ENCODE data around the gene FHL1. TPM values are rescaled to one million over a fixed set of nuclear protein-coding genes. Genes with fewer than 3 reads are reported as not detected.
A peak's percentile ranks its signal among the peaks of the same experiment; 100 is the strongest.

FHL1 gene
- total and polyA plus RNA-seq, 7 donors = 27.0 to 1,465 (median 701) TPM

DNA sequence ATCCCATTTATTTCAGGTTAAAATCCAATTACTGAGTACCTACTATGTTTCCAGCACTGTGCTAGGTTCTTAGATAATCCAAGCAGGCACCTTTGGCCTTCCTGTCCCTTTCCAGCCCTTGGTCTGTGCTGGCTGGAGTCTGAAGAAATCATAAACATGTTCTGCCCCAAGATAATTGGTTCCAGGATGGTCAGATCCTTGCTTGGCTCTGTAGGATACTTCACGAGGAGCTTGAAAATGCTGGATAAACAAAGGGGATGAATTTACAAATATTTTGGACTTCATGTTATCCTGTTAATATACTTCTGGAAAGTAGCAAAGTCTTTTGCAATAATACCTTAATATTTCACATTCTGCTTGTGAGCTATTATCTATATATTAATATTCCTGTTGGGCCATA, 35.0 kb upstream of the FHL1 start:
- Histone ChIP-seq H3K36me3 (no peaks in the 10 kb centered on the region), H3K9me3 (no peaks in the 10 kb centered on the region), H3K27me3 (no peaks in the 10 kb centered on the region), H3K4me1 (peaks cover 0 to 20% (median 7%) of the 10 kb centered on the region in 4 donors), H3K4me3 (no peak overlapping the region), H3K27ac (peak overlapping the region in 2 of 4 donors; percentile 10 to 55)
- no peak for DNase-seq
- WGBS, 2 donors = 0% methylated on average over 1 of the region's 1 CpG
- TF ChIP-seq EP300 (IDR thresholded peaks at IDR 0.05) = no peak
- no peak for TF ChIP-seq POLR2AphosphoS5 (IDR thresholded peaks at IDR 0.05)
- no peak for TF ChIP-seq POLR2A (IDR thresholded peaks at IDR 0.05)
- TF ChIP-seq, protein P1, sequence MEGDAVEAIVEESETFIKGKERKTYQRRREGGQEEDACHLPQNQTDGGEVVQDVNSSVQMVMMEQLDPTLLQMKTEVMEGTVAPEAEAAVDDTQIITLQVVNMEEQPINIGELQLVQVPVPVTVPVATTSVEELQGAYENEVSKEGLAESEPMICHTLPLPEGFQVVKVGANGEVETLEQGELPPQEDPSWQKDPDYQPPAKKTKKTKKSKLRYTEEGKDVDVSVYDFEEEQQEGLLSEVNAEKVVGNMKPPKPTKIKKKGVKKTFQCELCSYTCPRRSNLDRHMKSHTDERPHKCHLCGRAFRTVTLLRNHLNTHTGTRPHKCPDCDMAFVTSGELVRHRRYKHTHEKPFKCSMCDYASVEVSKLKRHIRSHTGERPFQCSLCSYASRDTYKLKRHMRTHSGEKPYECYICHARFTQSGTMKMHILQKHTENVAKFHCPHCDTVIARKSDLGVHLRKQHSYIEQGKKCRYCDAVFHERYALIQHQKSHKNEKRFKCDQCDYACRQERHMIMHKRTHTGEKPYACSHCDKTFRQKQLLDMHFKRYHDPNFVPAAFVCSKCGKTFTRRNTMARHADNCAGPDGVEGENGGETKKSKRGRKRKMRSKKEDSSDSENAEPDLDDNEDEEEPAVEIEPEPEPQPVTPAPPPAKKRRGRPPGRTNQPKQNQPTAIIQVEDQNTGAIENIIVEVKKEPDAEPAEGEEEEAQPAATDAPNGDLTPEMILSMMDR (IDR thresholded peaks at IDR 0.05) = no peak
- intact Hi-C loops (cut with DNase I) = no loop called here

DNA sequence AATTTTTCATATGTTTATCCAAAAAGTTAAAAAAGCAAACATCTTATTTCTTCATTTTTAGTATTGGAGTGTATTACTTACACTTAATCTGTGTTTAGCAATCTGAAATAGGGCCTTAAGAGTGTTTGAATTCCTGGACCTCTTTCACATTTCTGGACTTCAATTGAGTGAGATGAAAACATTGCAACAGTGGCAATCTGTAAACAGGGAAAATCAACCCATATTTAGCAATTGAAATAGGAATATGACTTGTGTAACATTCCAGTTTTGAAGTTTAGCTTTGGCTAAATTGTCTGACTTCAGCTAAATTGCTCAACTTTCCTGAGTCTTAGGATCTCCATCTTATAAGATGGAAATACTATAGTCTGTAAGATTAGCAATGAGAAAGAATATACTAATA, 34.6 kb upstream of the FHL1 start:
- H3K27ac ChIP-seq = peak overlapping the region in 1 of 4 donors; percentile 55
- TF ChIP-seq, protein P1 (IDR thresholded peaks at IDR 0.05) = no peak
- TF ChIP-seq EP300 (IDR thresholded peaks at IDR 0.05) (no peak), POLR2AphosphoS5 (IDR thresholded peaks at IDR 0.05) (no peak), POLR2A (IDR thresholded peaks at IDR 0.05) (no peak)
- intact Hi-C loops (cut with DNase I) = no loop called here
- no peaks in the 10 kb centered on the region for H3K36me3 ChIP-seq
- H3K9me3 ChIP-seq = no peaks in the 10 kb centered on the region
- H3K27me3 ChIP-seq = no peaks in the 10 kb centered on the region
- no peak overlapping the region for H3K4me3 ChIP-seq
- DNase-seq = no peak
- H3K4me1 ChIP-seq = peaks cover 0 to 20% (median 7%) of the 10 kb centered on the region in 4 donors

DNA sequence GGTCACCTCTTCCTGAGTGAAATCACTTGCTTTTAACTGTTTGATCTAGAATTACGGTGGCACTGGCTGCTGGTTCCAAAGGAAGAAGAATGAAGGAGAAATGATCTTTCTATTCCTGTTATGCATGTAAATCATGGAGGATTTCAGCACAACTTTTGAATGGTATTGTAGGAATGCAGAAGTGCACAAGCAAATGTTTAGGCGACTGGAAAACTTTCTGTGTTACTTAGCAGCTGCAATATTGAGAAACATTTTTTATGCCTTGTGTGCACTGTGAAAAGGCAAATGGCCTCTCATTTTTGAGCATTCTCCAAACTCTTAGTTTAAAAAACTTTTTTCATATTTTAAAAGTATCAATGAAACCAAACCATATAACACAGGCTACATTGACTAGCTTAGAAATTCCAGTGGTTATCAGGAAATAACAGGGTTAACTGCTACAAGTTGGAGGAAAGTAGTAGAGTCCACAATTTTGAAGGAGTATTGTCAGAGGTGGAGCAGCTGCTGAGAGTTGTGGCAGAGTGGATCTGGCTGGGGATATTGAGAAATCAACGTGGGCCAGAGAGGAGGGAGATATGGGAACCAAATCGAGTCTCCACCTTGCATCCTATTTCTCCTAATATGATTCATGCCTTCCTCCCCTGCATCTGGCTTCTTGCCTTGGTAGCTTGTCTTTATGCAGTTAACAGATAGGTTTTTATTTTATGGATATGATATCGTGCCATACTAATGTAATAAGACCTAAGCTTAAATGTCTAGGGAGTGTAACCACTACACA, 32.0 kb upstream of the FHL1 start:
- Histone ChIP-seq H3K27me3 (no peaks in the 10 kb centered on the region), H3K27ac (peak overlapping the region; percentile 53 to 78 (median 70)), H3K4me1 (peaks cover 0 to 20% (median 7%) of the 10 kb centered on the region in 4 donors), H3K36me3 (no peaks in the 10 kb centered on the region), H3K9me3 (no peaks in the 10 kb centered on the region), H3K4me3 (no peak overlapping the region)
- DNase-seq = no peak
- TF ChIP-seq EP300 (IDR thresholded peaks at IDR 0.05) (no peak), POLR2AphosphoS5 (IDR thresholded peaks at IDR 0.05) (no peak), POLR2A (IDR thresholded peaks at IDR 0.05) (no peak)
- TF ChIP-seq, protein P1 (IDR thresholded peaks at IDR 0.05) = no peak
- intact Hi-C loops (cut with DNase I) = no loop called here
- WGBS, 2 donors = 54 to 66% methylated on average over 5 of the region's 5 CpGs

DNA sequence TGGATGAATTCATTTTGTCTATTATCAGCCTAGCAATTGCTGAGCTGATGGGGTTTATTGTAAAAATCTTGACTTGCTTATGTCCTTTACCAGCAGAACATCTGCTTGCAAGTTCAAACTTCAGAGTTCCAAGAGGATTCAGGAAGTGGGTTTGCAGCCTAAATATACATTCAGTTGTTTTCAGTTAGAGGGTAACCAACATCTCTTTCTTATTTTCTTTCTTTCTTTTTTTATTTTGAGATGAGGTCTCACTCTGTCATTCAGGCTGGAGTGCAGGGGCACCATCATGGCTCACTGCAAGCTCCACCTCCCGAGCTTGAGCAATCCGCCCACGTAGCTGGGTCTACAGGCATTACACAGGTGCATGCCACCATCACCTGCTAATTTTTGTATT, 31.4 kb upstream of the FHL1 start:
- Histone ChIP-seq H3K36me3 (no peaks in the 10 kb centered on the region), H3K27ac (peak overlapping the region; percentile 53 to 78 (median 70)), H3K27me3 (no peaks in the 10 kb centered on the region), H3K4me1 (peaks cover 0 to 20% (median 7%) of the 10 kb centered on the region in 4 donors), H3K9me3 (no peaks in the 10 kb centered on the region), H3K4me3 (no peak overlapping the region)
- intact Hi-C loops (cut with DNase I) = no loop called here
- DNase-seq = no peak
- TF ChIP-seq, protein P1 (IDR thresholded peaks at IDR 0.05) = no peak
- no peak for TF ChIP-seq POLR2A (IDR thresholded peaks at IDR 0.05)
- no peak for TF ChIP-seq EP300 (IDR thresholded peaks at IDR 0.05)
- no peak for TF ChIP-seq POLR2AphosphoS5 (IDR thresholded peaks at IDR 0.05)
- 46 to 87% methylated on average over 3 of the region's 3 CpGs for WGBS, 2 donors

Data from sigmoid colon (tissue), 7 donors.